GM12878 (cell line): Measurements from ENCODE around the gene KLK6. TPM values are rescaled to one million over a fixed set of nuclear protein-coding genes. Genes with fewer than 3 reads are reported as not detected.

Experiments used
- ATAC-seq: fragments of 200-7000 bp; cut with Tn5 transposase; 3 replicates; pipeline ENCODE4 v1.9.1; 2020; ENCODE audit warnings: mild to moderate bottlenecking, moderate library complexity
- BruUV-seq: library from RNA; stranded (reverse); fragments of 400-500 nt; replicated peaks from 2 replicates; lab custom pipeline; 2021; lab: Mats Ljungman, UMichigan
- CTCF ChIA-PET: fragments of 300-600 bp; sonication (Branson Sonifier 250); formaldehyde crosslinking; extraction: SDS; loops from one replicate; lab custom pipeline; 2021; ENCODE audit warnings: inconsistent platforms; lab: Yijun Ruan, JAX
- POLR2A ChIA-PET: fragments of 350-600 bp; formaldehyde crosslinking; extraction: SDS; loops from one replicate; lab custom pipeline; 2021; ENCODE audit warnings: inconsistent platforms; lab: Charles Lee
- RAD21 ChIA-PET: fragments of 300-600 bp; sonication (Branson Sonifier 250); formaldehyde crosslinking; loops from one replicate; lab custom pipeline; 2023; ENCODE audit warnings: antibody characterized with exemption; ENCODE audit not compliant: unreplicated experiment; lab: Charles Lee
- SMC1A ChIA-PET: fragments of 300-600 bp; sonication (Branson Sonifier 250); formaldehyde crosslinking; loops from one replicate; lab custom pipeline; 2023; ENCODE audit not compliant: unreplicated experiment, uncharacterized antibody; lab: Charles Lee
- DNase-seq: peaks from one replicate; pipeline ENCODE4 v3.0.0-alpha.2; 2011; ENCODE audit warnings: low read depth, low spot score
- FAIRE-seq: peaks from 3 replicates; lab custom pipeline; 2011; peaks lifted over from hg19 to GRCh38; lab: Jason Lieb, UNC
- H2AFZ ChIP-seq: 2 replicates; pipeline ENCODE4 v1.6.0; 2011; ENCODE audit warnings: low read depth, low read length, control low read depth; ENCODE audit not compliant: control insufficient read depth
- H3K27ac ChIP-seq: 2 replicates; pipeline ENCODE4 v1.5.1; 2011; ENCODE audit warnings: control low read depth; ENCODE audit not compliant: control insufficient read depth, insufficient read depth
- H3K27me3 ChIP-seq, 2 experiments: replicated peaks in 1 of 2; 2 replicates each; pipeline versions ENCODE4 v1.6.0 to v1.6.1; 2011; ENCODE audit warnings: low read length in 1 of 2; ENCODE audit not compliant: control insufficient read depth in 2 of 2, insufficient read depth in 2 of 2
- H3K36me3 ChIP-seq, 2 experiments: 2 replicates each; pipeline ENCODE4 v1.5.1; 2011; ENCODE audit warnings: low read length in 1 of 2; ENCODE audit not compliant: control insufficient read depth in 2 of 2, insufficient read depth in 2 of 2
- H3K4me1 ChIP-seq: 2 replicates; pipeline ENCODE4 v1.6.1; 2011; ENCODE audit warnings: mild to moderate bottlenecking, low read length, moderate library complexity, mixed read lengths; ENCODE audit not compliant: control insufficient read depth, insufficient read depth
- H3K4me2 ChIP-seq: 2 replicates; pipeline ENCODE4 v1.6.0; 2011; ENCODE audit warnings: control low read depth; ENCODE audit not compliant: control insufficient read depth, insufficient read depth
- H3K4me3 ChIP-seq: fragments of 200-600 bp; sonication (generic); 2 replicates; pipeline ENCODE4 v1.5.1; 2016
- H3K79me2 ChIP-seq: 2 replicates; pipeline ENCODE4 v1.6.0; 2011; ENCODE audit warnings: low read length; ENCODE audit not compliant: control insufficient read depth, insufficient read depth
- H3K9ac ChIP-seq: 2 replicates; pipeline ENCODE4 v1.8.0; 2011; ENCODE audit warnings: low read length, control low read depth, mixed read lengths; ENCODE audit not compliant: control insufficient read depth, insufficient read depth
- H3K9me3 ChIP-seq: replicated peaks from 3 replicates; pipeline ENCODE4 v1.5.1; 2011; ENCODE audit warnings: mild to moderate bottlenecking, low read length; ENCODE audit not compliant: control insufficient read depth, insufficient read depth
- H4K20me1 ChIP-seq: 2 replicates; pipeline ENCODE4 v1.6.0; 2011; ENCODE audit not compliant: control insufficient read depth, insufficient read depth
- ASH2L ChIP-seq: fragments of 300-600, 200-600 bp; sonication (generic); IDR thresholded peaks from 2 replicates; pipeline ENCODE4 v1.6.1; 2017; ENCODE audit warnings: low read depth, mild to moderate bottlenecking, borderline replicate concordance
- BHLHE40 ChIP-seq, 2 experiments: fragments of 450-650 bp in 1 of 2; IDR thresholded peaks; 2 replicates each; pipeline ENCODE4 v1.6.1; 2011 to 2017; ENCODE audit warnings: low read depth in 2 of 2, borderline replicate concordance in 1 of 2, improper control_type of control experiment in 1 of 2, low read length in 1 of 2, mild to moderate bottlenecking in 1 of 2
- CHD2 ChIP-seq: IDR thresholded peaks from 2 replicates; pipeline ENCODE4 v1.6.1; 2011; ENCODE audit warnings: low read depth, low read length, improper control_type of control experiment, borderline replicate concordance
- ESRRA ChIP-seq: IDR thresholded peaks from 2 replicates; pipeline ENCODE4 v1.6.1; 2012; ENCODE audit warnings: mild to moderate bottlenecking, low read length, improper control_type of control experiment
- IKZF1 ChIP-seq: fragments of 450-650 bp; conservative IDR thresholded peaks from 2 replicates; pipeline ENCODE4 v1.6.1; 2017; ENCODE audit warnings: antibody characterized with exemption, mild to moderate bottlenecking
- STAT1 ChIP-seq: fragments of 450-650 bp; conservative IDR thresholded peaks from 2 replicates; pipeline ENCODE4 v1.6.1; 2014; ENCODE audit warnings: antibody characterized with exemption, mild to moderate bottlenecking
- ZNF207 ChIP-seq: fragments of 450-650 bp; IDR thresholded peaks from 2 replicates; pipeline ENCODE4 v1.6.1; 2014; ENCODE audit warnings: antibody characterized with exemption, mild to moderate bottlenecking, borderline replicate concordance
- ZNF384 ChIP-seq: IDR thresholded peaks from 2 replicates; pipeline ENCODE4 v1.6.1; 2012; ENCODE audit warnings: low read depth, mild to moderate bottlenecking, low read length, improper control_type of control experiment, borderline replicate concordance
- WGBS: methylation state at CpG from one replicate; pipeline ENCODE4 v1.1.6; 2016; ENCODE audit warnings: low lambda C conversion rate; ENCODE audit not compliant: insufficient replicate concordance, insufficient coverage; ENCODE audit errors: missing lambda C conversion rate; 5-methylcytosine and 5-hydroxymethylcytosine counted together
- in situ Hi-C: fragments of 300-500 bp; cut with MboI; formaldehyde crosslinking; loops from 9 replicates; pipeline ENCODE4 v1.14.3; 2018; ENCODE audit warnings: mixed read lengths
- intact Hi-C: fragments of 100-400 bp; cut with micrococcal nuclease; formaldehyde crosslinking; loops from one replicate; pipeline ENCODE4 v1.14.2; 2022; ENCODE audit not compliant: unreplicated experiment
- polyA plus RNA-seq, 11 experiments: library from polyadenylated mRNA; depleted of rRNA in 4 of 11; unstranded in 6 of 11; stranded (reverse) in 5 of 11; fragments of >200 nt; fragmentation: Nextera tagmentation in 4 of 11; fragmentation: Illumina TruSeq in 1 of 11; extraction: Ambion mirVana in 4 of 11; extraction: Trizol in 1 of 11; gene quantifications; 1 replicate in 1 of 11; 2 replicates in 10 of 11; pipeline versions ENCODE4 v1.2.1 to v1.2.3, GENCODE V29; 2011 to 2016; ENCODE audit warnings: inconsistent platforms in 2 of 11, missing spikeins in 2 of 11, low read depth in 1 of 11
- total RNA-seq, 4 experiments: library from RNA; depleted of rRNA in 3 of 4; stranded (reverse); fragments of >200 nt in 3 of 4; fragmentation: Illumina TruSeq in 1 of 4; extraction: Trizol in 1 of 4; gene quantifications; 2 replicates each; pipeline versions ENCODE4 v1.2.1 to v1.2.3, GENCODE V29; 2013 to 2021
- TF ChIP-seq, protein P1 (sequence below): IDR thresholded peaks from 2 replicates; pipeline ENCODE4 v1.6.1; 2012; ENCODE audit warnings: low read depth, low read length, improper control_type of control experiment
- TF ChIP-seq, protein P2 (sequence below): fragments of 450-650 bp; IDR thresholded peaks from 2 replicates; pipeline ENCODE4 v1.6.1; 2018; ENCODE audit warnings: mild to moderate bottlenecking, low read depth, moderate library complexity; ENCODE audit not compliant: partially characterized antibody

KLK6 gene
- total and polyA plus RNA-seq, 10 of the 15 experiments (the other 5 are each of a cell fraction or from before 2014, with no cell fraction given): not detected

DNA sequence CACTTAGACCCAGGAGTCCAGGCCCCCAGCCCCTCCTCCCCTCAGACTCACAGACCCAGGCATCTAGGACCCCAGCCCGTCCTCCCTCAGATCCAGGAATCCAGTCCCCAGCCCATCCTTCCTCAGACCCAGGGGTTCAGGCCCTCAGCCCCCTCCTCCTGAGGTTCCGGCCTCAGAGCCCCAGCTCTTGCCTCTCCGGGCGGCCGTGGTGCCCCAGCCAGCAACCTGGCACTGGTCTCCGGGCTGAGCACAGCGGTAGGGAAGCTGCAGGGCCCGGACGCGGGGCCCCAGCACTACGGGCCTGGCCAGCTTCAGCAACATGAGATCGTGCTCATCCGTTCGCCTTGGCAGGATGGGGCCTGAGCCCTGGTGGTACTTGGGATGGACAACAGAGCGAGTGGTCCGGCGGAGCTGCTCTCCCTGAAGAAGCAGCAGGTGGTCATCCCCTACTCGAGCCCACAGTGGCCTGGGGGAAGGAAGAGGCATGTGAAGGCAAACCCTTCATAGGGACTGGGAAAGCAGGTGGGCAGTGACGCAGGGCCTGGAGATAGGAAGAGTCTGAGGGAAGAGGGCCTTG is 46.4 kb upstream of the KLK6 start:
- H3K79me2 ChIP-seq: no peaks in the 10 kb centered on the region
- in situ Hi-C loops (no loop called here), intact Hi-C loops (no loop called here)
- SMC1A ChIA-PET: no interaction called here
- 42% methylated on average over 18 of the region's 19 CpGs for WGBS
- TF ChIP-seq ZNF384: no peak
- no peak for TF ChIP-seq ZNF207
- no peak for TF ChIP-seq STAT1
- no peak for TF ChIP-seq BHLHE40 (IDR thresholded peaks at IDR 0.05; ENCODE audit: borderline replicate concordance in 1 of 2, low read depth in 2 of 2, low read length in 1 of 2)
- no peak for TF ChIP-seq ASH2L
- TF ChIP-seq, protein P1, sequence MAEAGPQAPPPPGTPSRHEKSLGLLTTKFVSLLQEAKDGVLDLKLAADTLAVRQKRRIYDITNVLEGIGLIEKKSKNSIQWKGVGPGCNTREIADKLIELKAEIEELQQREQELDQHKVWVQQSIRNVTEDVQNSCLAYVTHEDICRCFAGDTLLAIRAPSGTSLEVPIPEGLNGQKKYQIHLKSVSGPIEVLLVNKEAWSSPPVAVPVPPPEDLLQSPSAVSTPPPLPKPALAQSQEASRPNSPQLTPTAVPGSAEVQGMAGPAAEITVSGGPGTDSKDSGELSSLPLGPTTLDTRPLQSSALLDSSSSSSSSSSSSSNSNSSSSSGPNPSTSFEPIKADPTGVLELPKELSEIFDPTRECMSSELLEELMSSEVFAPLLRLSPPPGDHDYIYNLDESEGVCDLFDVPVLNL: no peak
- no peak for TF ChIP-seq ESRRA
- TF ChIP-seq CHD2: no peak
- no peak for TF ChIP-seq IKZF1
- TF ChIP-seq, protein P2, sequence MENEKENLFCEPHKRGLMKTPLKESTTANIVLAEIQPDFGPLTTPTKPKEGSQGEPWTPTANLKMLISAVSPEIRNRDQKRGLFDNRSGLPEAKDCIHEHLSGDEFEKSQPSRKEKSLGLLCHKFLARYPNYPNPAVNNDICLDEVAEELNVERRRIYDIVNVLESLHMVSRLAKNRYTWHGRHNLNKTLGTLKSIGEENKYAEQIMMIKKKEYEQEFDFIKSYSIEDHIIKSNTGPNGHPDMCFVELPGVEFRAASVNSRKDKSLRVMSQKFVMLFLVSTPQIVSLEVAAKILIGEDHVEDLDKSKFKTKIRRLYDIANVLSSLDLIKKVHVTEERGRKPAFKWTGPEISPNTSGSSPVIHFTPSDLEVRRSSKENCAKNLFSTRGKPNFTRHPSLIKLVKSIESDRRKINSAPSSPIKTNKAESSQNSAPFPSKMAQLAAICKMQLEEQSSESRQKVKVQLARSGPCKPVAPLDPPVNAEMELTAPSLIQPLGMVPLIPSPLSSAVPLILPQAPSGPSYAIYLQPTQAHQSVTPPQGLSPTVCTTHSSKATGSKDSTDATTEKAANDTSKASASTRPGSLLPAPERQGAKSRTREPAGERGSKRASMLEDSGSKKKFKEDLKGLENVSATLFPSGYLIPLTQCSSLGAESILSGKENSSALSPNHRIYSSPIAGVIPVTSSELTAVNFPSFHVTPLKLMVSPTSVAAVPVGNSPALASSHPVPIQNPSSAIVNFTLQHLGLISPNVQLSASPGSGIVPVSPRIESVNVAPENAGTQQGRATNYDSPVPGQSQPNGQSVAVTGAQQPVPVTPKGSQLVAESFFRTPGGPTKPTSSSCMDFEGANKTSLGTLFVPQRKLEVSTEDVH: no peak
- H4K20me1 ChIP-seq: no peaks in the 10 kb centered on the region
- ATAC-seq: no peak
- POLR2A ChIA-PET: no interaction called here
- H3K27ac ChIP-seq: no peak overlapping the region
- CTCF ChIA-PET: no interaction called here
- RAD21 ChIA-PET: no interaction called here
- no peak for FAIRE-seq
- no peaks in the 10 kb centered on the region; a peak in 3 of 4 replicates for H3K27me3 ChIP-seq
- no peaks in the 10 kb centered on the region for H3K36me3 ChIP-seq
- no peak overlapping the region for H2AFZ ChIP-seq
- no peak overlapping the region for H3K4me2 ChIP-seq
- no peak for DNase-seq
- BruUV-seq: no TSS peak
- no peaks in the 10 kb centered on the region; the same call in 2 of the 3 replicates for H3K9me3 ChIP-seq
- H3K4me3 ChIP-seq: no peak overlapping the region
- no peak overlapping the region for H3K9ac ChIP-seq
- H3K4me1 ChIP-seq: no peaks in the 10 kb centered on the region
